ENCODE results near the gene NUDT4. TPM values are rescaled to one million over a fixed set of nuclear protein-coding genes. Genes with fewer than 3 reads are reported as not detected.

Gene NUDT4
- total and polyA plus RNA-seq, 10 of the 15 experiments (the other 5 are each of a cell fraction or from before 2014, with no cell fraction given) = 26.6 to 91.6 (median 63.1) TPM

DNA sequence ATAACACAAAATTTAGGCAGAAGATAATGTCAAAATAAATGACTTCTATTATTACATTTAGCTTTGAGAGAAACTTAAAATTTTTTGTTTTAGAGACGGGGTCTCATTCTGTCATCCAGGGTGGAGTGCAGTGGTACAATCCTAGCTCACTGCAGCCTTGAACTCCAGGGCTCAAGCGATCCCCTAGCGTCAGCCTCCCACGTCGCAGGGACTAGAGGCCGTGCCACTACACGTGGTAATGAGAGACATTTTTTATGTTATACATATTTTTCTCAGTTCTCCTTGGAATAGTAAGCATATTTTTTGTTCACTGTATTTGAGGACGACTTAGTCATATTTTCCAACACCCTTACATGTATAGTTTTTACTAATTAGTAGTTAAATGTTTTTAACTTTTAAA is 21.5 kb upstream of the NUDT4 start:
- 87% methylated on average over 8 of the region's 8 CpGs for WGBS (ENCODE audit: insufficient coverage, insufficient replicate concordance, low lambda C conversion rate, missing lambda C conversion rate)
- H3K4me1 ChIP-seq (ENCODE audit: control insufficient read depth, insufficient read depth, low read length) = peaks cover 12% of the 10 kb centered on the region
- FAIRE-seq = no peak
- ChIA-PET POLR2A (no interaction called here), RAD21 (ENCODE audit: unreplicated experiment) (no interaction called here), CTCF (interaction anchor here (0.8 kb wide), 1 partner anchor 63 kb away, joined by 3 read pairs; no protein-coding TSS in a partner anchor), SMC1A (ENCODE audit: uncharacterized antibody, unreplicated experiment) (no interaction called here)
- no peak for ATAC-seq
- H4K20me1 ChIP-seq (ENCODE audit: control insufficient read depth, insufficient read depth) = no peaks in the 10 kb centered on the region
- H3K4me2 ChIP-seq (ENCODE audit: control insufficient read depth, insufficient read depth) = no peak overlapping the region
- H3K27me3 ChIP-seq (replicated peaks in 1 of 2; ENCODE audit: control insufficient read depth in 2 of 2, insufficient read depth in 2 of 2, low read length in 1 of 2) = no peaks in the 10 kb centered on the region
- no peak overlapping the region for H3K4me3 ChIP-seq
- no peak overlapping the region for H2AFZ ChIP-seq (ENCODE audit: control insufficient read depth, low read depth, low read length)
- in situ Hi-C loops (cut with MboI) (no loop called here), intact Hi-C loops (cut with micrococcal nuclease; ENCODE audit: unreplicated experiment) (no loop called here)
- no peaks in the 10 kb centered on the region for H3K9me3 ChIP-seq (replicated peaks; ENCODE audit: control insufficient read depth, insufficient read depth, low read length)
- H3K27ac ChIP-seq (ENCODE audit: control insufficient read depth, insufficient read depth) = no peak overlapping the region
- no peak overlapping the region for H3K9ac ChIP-seq (ENCODE audit: control insufficient read depth, insufficient read depth, low read length)
- no peaks in the 10 kb centered on the region for H3K36me3 ChIP-seq (ENCODE audit: control insufficient read depth in 2 of 2, insufficient read depth in 2 of 2, low read length in 1 of 2)
- BruUV-seq (replicated peaks) = no TSS peak
- no peaks in the 10 kb centered on the region for H3K79me2 ChIP-seq (ENCODE audit: control insufficient read depth, insufficient read depth, low read length)
- no peak for DNase-seq (ENCODE audit: low read depth, low spot score)
- TF ChIP-seq ELK1 (IDR thresholded peaks at IDR 0.05; ENCODE audit: low read depth, low read length) (no peak), RAD51 (IDR thresholded peaks at IDR 0.05) (no peak), BRCA1 (IDR thresholded peaks at IDR 0.05; ENCODE audit: low read depth, low read length) (no peak), ZNF592 (IDR thresholded peaks at IDR 0.05) (no peak), ZNF687 (IDR thresholded peaks at IDR 0.05) (no peak), MEF2A (IDR thresholded peaks at IDR 0.05; ENCODE audit: insufficient read depth, low read depth, low read length) (no peak), STAT3 (IDR thresholded peaks at IDR 0.05; ENCODE audit: low read depth, low read length) (no peak), KLF5 (IDR thresholded peaks at IDR 0.05; ENCODE audit: partially characterized antibody) (no peak)
- TF ChIP-seq, protein P1, sequence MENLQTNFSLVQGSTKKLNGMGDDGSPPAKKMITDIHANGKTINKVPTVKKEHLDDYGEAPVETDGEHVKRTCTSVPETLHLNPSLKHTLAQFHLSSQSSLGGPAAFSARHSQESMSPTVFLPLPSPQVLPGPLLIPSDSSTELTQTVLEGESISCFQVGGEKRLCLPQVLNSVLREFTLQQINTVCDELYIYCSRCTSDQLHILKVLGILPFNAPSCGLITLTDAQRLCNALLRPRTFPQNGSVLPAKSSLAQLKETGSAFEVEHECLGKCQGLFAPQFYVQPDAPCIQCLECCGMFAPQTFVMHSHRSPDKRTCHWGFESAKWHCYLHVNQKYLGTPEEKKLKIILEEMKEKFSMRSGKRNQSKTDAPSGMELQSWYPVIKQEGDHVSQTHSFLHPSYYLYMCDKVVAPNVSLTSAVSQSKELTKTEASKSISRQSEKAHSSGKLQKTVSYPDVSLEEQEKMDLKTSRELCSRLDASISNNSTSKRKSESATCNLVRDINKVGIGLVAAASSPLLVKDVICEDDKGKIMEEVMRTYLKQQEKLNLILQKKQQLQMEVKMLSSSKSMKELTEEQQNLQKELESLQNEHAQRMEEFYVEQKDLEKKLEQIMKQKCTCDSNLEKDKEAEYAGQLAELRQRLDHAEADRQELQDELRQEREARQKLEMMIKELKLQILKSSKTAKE (IDR thresholded peaks at IDR 0.05; ENCODE audit: low read depth, poor library complexity, severe bottlenecking) = no peak
- TF ChIP-seq, protein P2, sequence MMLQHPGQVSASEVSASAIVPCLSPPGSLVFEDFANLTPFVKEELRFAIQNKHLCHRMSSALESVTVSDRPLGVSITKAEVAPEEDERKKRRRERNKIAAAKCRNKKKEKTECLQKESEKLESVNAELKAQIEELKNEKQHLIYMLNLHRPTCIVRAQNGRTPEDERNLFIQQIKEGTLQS (IDR thresholded peaks at IDR 0.05; ENCODE audit: borderline replicate concordance, extremely low read depth, low read depth, low read length) = no peak

All from GM12878 (cell line).